H9 (cell line): ENCODE results near the gene ZNF705A. TPM values are rescaled to one million over a fixed set of nuclear protein-coding genes. Genes with fewer than 3 reads are reported as not detected.
A peak's percentile ranks its signal among the peaks of the same experiment; 100 is the strongest.
"Not testable (repeated sequence)": the region's sequence is repeated elsewhere in the genome, so short reads cannot be mapped to it uniquely, and the experiment has no call there.

Experiments used
- DNase-seq: peaks from one replicate; pipeline ENCODE4 v3.0.0-alpha.2; 2017
- H2AFZ ChIP-seq: one replicate; pipeline ENCODE4 v1.6.1; 2013; ENCODE audit warnings: mild to moderate bottlenecking, low read length, control low read depth, moderate library complexity
- H2AK5ac ChIP-seq: 2 replicates; pipeline ENCODE4 v1.6.1; 2013; ENCODE audit warnings: low read length, control low read depth, mixed read lengths; ENCODE audit not compliant: insufficient read length
- H2BK120ac ChIP-seq: one replicate; pipeline ENCODE4 v1.6.1; 2013; ENCODE audit warnings: low read depth, mild to moderate bottlenecking, low read length, control low read depth, inconsistent platforms; ENCODE audit not compliant: poor library complexity, severe bottlenecking
- H2BK12ac ChIP-seq: 2 replicates; pipeline ENCODE4 v1.6.1; 2013; ENCODE audit warnings: low read length, control low read depth, mixed read lengths, low read depth; ENCODE audit not compliant: insufficient read length
- H2BK15ac ChIP-seq: 2 replicates; pipeline ENCODE4 v1.6.1; 2013; ENCODE audit warnings: low read depth, low read length, control low read depth
- H2BK20ac ChIP-seq: one replicate; pipeline ENCODE4 v1.6.1; 2013; ENCODE audit warnings: low read depth, mild to moderate bottlenecking, low read length, control low read depth, inconsistent platforms; ENCODE audit not compliant: poor library complexity, severe bottlenecking
- H2BK5ac ChIP-seq: 2 replicates; pipeline ENCODE4 v1.6.1; 2013; ENCODE audit warnings: low read length, control low read depth, mixed read lengths; ENCODE audit not compliant: insufficient read length
- H3K14ac ChIP-seq: 2 replicates; pipeline ENCODE4 v1.6.1; 2013; ENCODE audit warnings: low read length, control low read depth; ENCODE audit not compliant: insufficient read depth
- H3K18ac ChIP-seq: 2 replicates; pipeline ENCODE4 v1.6.1; 2013; ENCODE audit warnings: low read depth, mild to moderate bottlenecking, mixed read lengths, low read length, control low read depth; ENCODE audit not compliant: insufficient read length
- H3K23ac ChIP-seq: 2 replicates; pipeline ENCODE4 v1.6.1; 2013; ENCODE audit warnings: low read length, control low read depth, mixed read lengths, low read depth; ENCODE audit not compliant: insufficient read length
- H3K23me2 ChIP-seq: 2 replicates; pipeline ENCODE4 v1.6.1; 2013; ENCODE audit warnings: low read depth, mild to moderate bottlenecking, mixed read lengths, low read length, control low read depth; ENCODE audit not compliant: insufficient read length, poor library complexity, severe bottlenecking
- H3K27ac ChIP-seq: 2 replicates; pipeline ENCODE4 v1.5.1; 2013; ENCODE audit warnings: low read length, control low read depth, mixed read lengths, low read depth; ENCODE audit not compliant: insufficient read length
- H3K27me3 ChIP-seq: 2 replicates; pipeline ENCODE4 v1.6.1; 2013; ENCODE audit warnings: low read length, control low read depth, inconsistent platforms; ENCODE audit not compliant: insufficient read depth
- H3K4ac ChIP-seq: 2 replicates; pipeline ENCODE4 v1.6.1; 2013; ENCODE audit warnings: low read depth, mild to moderate bottlenecking, control low read depth, inconsistent platforms, low read length, moderate library complexity
- H3K4me1 ChIP-seq: 2 replicates; pipeline ENCODE4 v1.6.1; 2013; ENCODE audit warnings: low read length, control low read depth, inconsistent platforms; ENCODE audit not compliant: insufficient read depth
- H3K4me2 ChIP-seq: 2 replicates; pipeline ENCODE4 v1.6.1; 2013; ENCODE audit warnings: low read length, control low read depth, mixed read lengths; ENCODE audit not compliant: insufficient read length, insufficient read depth
- H3K56ac ChIP-seq: 2 replicates; pipeline ENCODE4 v1.6.1; 2013; ENCODE audit warnings: low read depth, mild to moderate bottlenecking, mixed read lengths, low read length, control low read depth; ENCODE audit not compliant: insufficient read length
- H3K79me1 ChIP-seq: 2 replicates; pipeline ENCODE4 v1.6.1; 2013; ENCODE audit warnings: low read depth, mild to moderate bottlenecking, moderate library complexity, low read length, control low read depth, inconsistent platforms; ENCODE audit not compliant: insufficient read depth, poor library complexity, severe bottlenecking
- H3K79me2 ChIP-seq: 2 replicates; pipeline ENCODE4 v1.6.1; 2013; ENCODE audit warnings: low read length, control low read depth, inconsistent platforms; ENCODE audit not compliant: insufficient read depth
- H3K9ac ChIP-seq: 2 replicates; pipeline ENCODE4 v1.6.1; 2013; ENCODE audit warnings: low read length, control low read depth, mixed read lengths; ENCODE audit not compliant: insufficient read length; ENCODE audit errors: extremely low read depth
- H3K9me3 ChIP-seq: one replicate; pipeline ENCODE4 v1.6.1; 2013; ENCODE audit warnings: low read depth, low read length, inconsistent platforms; ENCODE audit not compliant: control insufficient read depth
- H3T11ph ChIP-seq: one replicate; pipeline ENCODE4 v1.6.1; 2013; ENCODE audit warnings: mild to moderate bottlenecking, low read length, control low read depth, inconsistent platforms
- H4K20me1 ChIP-seq: one replicate; pipeline ENCODE4 v1.6.1; 2013; ENCODE audit not compliant: control insufficient read depth, insufficient read length, insufficient read depth
- H4K5ac ChIP-seq: 2 replicates; pipeline ENCODE4 v1.6.1; 2013; ENCODE audit warnings: low read depth, mild to moderate bottlenecking, mixed read lengths, low read length, control low read depth; ENCODE audit not compliant: insufficient read length
- H4K8ac ChIP-seq: replicated peaks from 2 replicates; pipeline ENCODE4 v1.6.1; 2013; ENCODE audit warnings: low read length, control low read depth, mixed read lengths, low read depth; ENCODE audit not compliant: insufficient read length
- H4K91ac ChIP-seq: 2 replicates; pipeline ENCODE4 v1.6.1; 2013; ENCODE audit warnings: low read depth, mild to moderate bottlenecking, moderate library complexity, mixed read lengths, low read length, control low read depth; ENCODE audit not compliant: insufficient read length
- H3K27ac Mint-ChIP-seq, 3 experiments: 2 replicates in 2 of 3; 3 replicates in 1 of 3; pipeline ENCODE4 v1.8.0; 2020 to 2021; ENCODE audit warnings: mixed read lengths in 3 of 3, mild to moderate bottlenecking in 1 of 3, moderate library complexity in 1 of 3
- H3K27me3 Mint-ChIP-seq: 2 replicates; pipeline ENCODE4 v1.8.0; 2021; ENCODE audit warnings: low read depth, mild to moderate bottlenecking, moderate library complexity, mixed read lengths
- H3K36me3 Mint-ChIP-seq, 3 experiments: 2 replicates in 2 of 3; 3 replicates in 1 of 3; pipeline ENCODE4 v1.8.0; 2020 to 2021; ENCODE audit warnings: low read depth in 3 of 3, mixed read lengths in 3 of 3; ENCODE audit not compliant: insufficient read depth in 1 of 3
- H3K4me1 Mint-ChIP-seq, 2 experiments: 2 replicates each; pipeline ENCODE4 v1.8.0; 2020; ENCODE audit warnings: mixed read lengths in 2 of 2
- H3K4me3 Mint-ChIP-seq, 2 experiments: 2 replicates in 1 of 2; 3 replicates in 1 of 2; pipeline ENCODE4 v1.8.0; 2020 to 2021; ENCODE audit warnings: mild to moderate bottlenecking in 2 of 2, mixed read lengths in 2 of 2, moderate library complexity in 1 of 2
- H3K9me3 Mint-ChIP-seq, 2 experiments: 2 replicates in 1 of 2; 3 replicates in 1 of 2; pipeline ENCODE4 v1.8.0; 2020; ENCODE audit warnings: mild to moderate bottlenecking in 2 of 2, mixed read lengths in 2 of 2, moderate library complexity in 1 of 2
- WGBS: extraction: QIAGEN DNeasy Blood & Tissue Kit; methylation state at CpG from one replicate; pipeline ENCODE4 v1.1.7; 2013; ENCODE audit warnings: missing lambda C conversion rate, low lambda C conversion rate, mixed read lengths; ENCODE audit not compliant: insufficient read length; ENCODE audit errors: extremely low coverage; 5-methylcytosine and 5-hydroxymethylcytosine counted together
- total RNA-seq: library from RNA; stranded (reverse); gene quantifications from 2 replicates; pipeline ENCODE4 v1.2.1, GENCODE V29; 2021

The ZNF705A gene
- total RNA-seq, 1 experiment from 2014 or later = not detected

DNA sequence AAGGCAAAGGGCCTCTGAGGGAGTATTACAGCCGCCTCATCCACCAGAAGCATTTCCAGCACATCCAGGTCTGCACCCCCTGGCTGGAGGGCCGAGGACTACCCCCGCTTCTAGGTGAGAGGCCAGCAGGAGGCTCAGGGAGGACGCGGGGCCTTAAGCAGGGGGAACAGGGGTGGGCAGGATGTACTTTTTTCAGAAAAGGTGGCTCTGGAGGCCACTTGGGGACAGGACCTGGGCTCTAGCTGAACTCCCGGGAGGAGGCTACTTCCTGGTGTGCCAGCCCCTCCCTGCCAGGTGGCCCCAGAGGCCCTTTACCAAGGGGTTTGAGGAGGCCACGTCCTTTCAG is 70.9 kb downstream of the ZNF705A start:
- not testable (repeated sequence) for H3K23me2 ChIP-seq, H3K27ac Mint-ChIP-seq, H3T11ph ChIP-seq, H3K27me3 Mint-ChIP-seq, H2BK15ac ChIP-seq, H3K23ac ChIP-seq, H3K9me3 ChIP-seq, H3K79me1 ChIP-seq, H3K18ac ChIP-seq, H2BK20ac ChIP-seq, H3K4ac ChIP-seq, H3K27me3 ChIP-seq, H2BK120ac ChIP-seq, H3K4me1 ChIP-seq, H3K79me2 ChIP-seq, H3K56ac ChIP-seq, H2AFZ ChIP-seq, H4K20me1 ChIP-seq, DNase-seq, H3K14ac ChIP-seq, H4K5ac ChIP-seq, H4K8ac ChIP-seq, H2BK5ac ChIP-seq, H3K36me3 Mint-ChIP-seq, H2AK5ac ChIP-seq, H3K27ac ChIP-seq, H3K9me3 Mint-ChIP-seq, H4K91ac ChIP-seq, H3K4me2 ChIP-seq, H3K9ac ChIP-seq, H2BK12ac ChIP-seq
- Mint-ChIP-seq H3K4me1 (peaks cover 15 to 24% of the 10 kb centered on the region in 2 experiments), H3K4me3 (peak overlapping the region in 1 of 2 experiments; percentile 33; a peak in 2 of 5 replicates)
- WGBS = no CpG with 5 or more reads among the region's 7 CpGs

DNA sequence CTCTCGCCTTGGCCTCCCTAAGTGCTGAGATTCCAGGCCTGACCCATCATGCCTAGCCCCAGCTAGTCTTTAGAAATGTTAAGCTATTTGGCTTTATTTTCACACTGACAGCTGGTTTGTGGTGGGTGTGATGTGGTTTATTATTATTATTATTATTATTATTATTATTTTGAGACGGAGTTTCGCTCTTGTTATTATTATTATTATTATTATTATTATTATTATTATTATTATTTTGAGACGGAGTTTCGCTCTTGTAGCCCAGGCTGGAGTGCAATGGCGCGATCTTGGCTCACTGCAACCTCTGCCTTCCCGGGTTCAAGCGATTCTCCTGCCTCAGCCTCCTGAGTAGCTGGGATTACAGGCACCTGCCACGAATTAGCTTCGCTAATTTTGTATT is 71.8 kb downstream of the ZNF705A start:
- not testable (repeated sequence) for H3T11ph ChIP-seq, H2BK120ac ChIP-seq, H2BK20ac ChIP-seq, H3K56ac ChIP-seq, H3K79me1 ChIP-seq, H3K4me2 ChIP-seq, H3K27me3 Mint-ChIP-seq, H2AK5ac ChIP-seq, H3K4ac ChIP-seq, H2BK5ac ChIP-seq, H3K79me2 ChIP-seq, H3K18ac ChIP-seq, DNase-seq, H3K4me3 Mint-ChIP-seq, H3K23ac ChIP-seq, H4K5ac ChIP-seq, H3K27ac Mint-ChIP-seq, H3K9me3 Mint-ChIP-seq, H2AFZ ChIP-seq, H4K20me1 ChIP-seq, H2BK15ac ChIP-seq, H4K91ac ChIP-seq, H3K36me3 Mint-ChIP-seq, H3K9me3 ChIP-seq, H3K27me3 ChIP-seq, H4K8ac ChIP-seq, H3K14ac ChIP-seq, H3K27ac ChIP-seq, H3K4me1 ChIP-seq, H2BK12ac ChIP-seq, H3K9ac ChIP-seq, H3K23me2 ChIP-seq
- WGBS = no CpG with 5 or more reads among the region's 11 CpGs
- H3K4me1 Mint-ChIP-seq = peaks cover 15 to 24% of the 10 kb centered on the region in 2 experiments
